GM19035 (cell line): ENCODE measurements around the gene SUGCT.

Experiments
- ATAC-seq: cut with Tn5 transposase; IDR thresholded peaks from one replicate; pipeline ENCODE4 v1.9.1; 2021; ENCODE audit not compliant: unreplicated experiment

The SUGCT gene

GRCh38 chr7:40843338-40843985 lies 708.7 kb downstream of the SUGCT start:
- no peak for ATAC-seq

- ATAC-seq = no peak
These were observed 711.1 kb downstream of the SUGCT start for GRCh38 chr7:40845943-40846342.

GRCh38 chr7:40847921-40848320 lies 713.1 kb downstream of the SUGCT start:
- no peak for ATAC-seq

- ATAC-seq = no peak
These were observed 713.9 kb downstream of the SUGCT start for GRCh38 chr7:40848541-40849221.

GRCh38 chr7:40850017-40850416 lies 715.2 kb downstream of the SUGCT start:
- no peak for ATAC-seq

GRCh38 chr7:40851001-40851400 lies 716.2 kb downstream of the SUGCT start:
- ATAC-seq = no peak

- ATAC-seq = no peak
These were observed 724.3 kb downstream of the SUGCT start for GRCh38 chr7:40859076-40859475.

- ATAC-seq = no peak
These were observed 725.2 kb downstream of the SUGCT start for GRCh38 chr7:40859965-40860543.

- no peak for ATAC-seq
These were observed 730.8 kb downstream of the SUGCT start for GRCh38 chr7:40865441-40866233.

GRCh38 chr7:40866601-40867000 lies 731.8 kb downstream of the SUGCT start:
- no peak for ATAC-seq

GRCh38 chr7:40870108-40870507 lies 735.3 kb downstream of the SUGCT start:
- no peak for ATAC-seq

- ATAC-seq = no peak
These were observed 738.4 kb downstream of the SUGCT start for GRCh38 chr7:40873248-40873647.

GRCh38 chr7:40874756-40875155 lies 740.0 kb downstream of the SUGCT start:
- no peak for ATAC-seq

- ATAC-seq = no peak
These were observed 741.8 kb downstream of the SUGCT start for GRCh38 chr7:40876601-40877000.

GRCh38 chr7:40879941-40880543 lies 745.2 kb downstream of the SUGCT start:
- no peak for ATAC-seq

- no peak for ATAC-seq
These were observed 745.8 kb downstream of the SUGCT start for GRCh38 chr7:40880581-40880980.

- ATAC-seq = no peak
These were observed 746.7 kb downstream of the SUGCT start for GRCh38 chr7:40881405-40881926.

- no peak for ATAC-seq
These were observed 747.4 kb downstream of the SUGCT start for GRCh38 chr7:40882071-40882658.

GRCh38 chr7:40883826-40884225 lies 749.0 kb downstream of the SUGCT start:
- no peak for ATAC-seq

GRCh38 chr7:40884241-40884640 lies 749.4 kb downstream of the SUGCT start:
- no peak for ATAC-seq

GRCh38 chr7:40885503-40885902 lies 750.7 kb downstream of the SUGCT start:
- ATAC-seq = no peak
